Trophoblast cell (in vitro differentiated cells and primary cell): ENCODE data around the gene S100B.

ENCODE experiments used
- DNase-seq, 2 donors: peaks; one replicate each; pipeline ENCODE4 v3.0.0-alpha.2; 2016
- H2AFZ ChIP-seq: 2 replicates; pipeline ENCODE4 v1.6.1; 2013; ENCODE audit warnings: low read length, moderate library complexity, mild to moderate bottlenecking; ENCODE audit not compliant: insufficient read depth, poor library complexity
- H2AK5ac ChIP-seq: 2 replicates; pipeline ENCODE4 v1.6.1; 2013; ENCODE audit warnings: mild to moderate bottlenecking, low read length
- H2BK120ac ChIP-seq: 2 replicates; pipeline ENCODE4 v1.6.1; 2013; ENCODE audit warnings: low read length, mild to moderate bottlenecking, moderate library complexity; ENCODE audit not compliant: insufficient read depth, poor library complexity
- H2BK12ac ChIP-seq: 2 replicates; pipeline ENCODE4 v1.6.1; 2013; ENCODE audit warnings: mild to moderate bottlenecking, low read length, moderate library complexity
- H2BK5ac ChIP-seq: 2 replicates; pipeline ENCODE4 v1.6.1; 2013; ENCODE audit warnings: low read length, low read depth, moderate library complexity, mild to moderate bottlenecking; ENCODE audit not compliant: poor library complexity
- H3K14ac ChIP-seq: 2 replicates; pipeline ENCODE4 v1.6.1; 2013; ENCODE audit warnings: mild to moderate bottlenecking, low read length
- H3K18ac ChIP-seq: 2 replicates; pipeline ENCODE4 v1.6.1; 2013; ENCODE audit warnings: mild to moderate bottlenecking, low read length
- H3K23ac ChIP-seq: 2 replicates; pipeline ENCODE4 v1.6.1; 2013; ENCODE audit warnings: low read length
- H3K27ac ChIP-seq: 2 replicates; pipeline ENCODE4 v1.5.1; 2013; ENCODE audit warnings: low read depth, mild to moderate bottlenecking, inconsistent platforms, low read length, moderate library complexity
- H3K27me3 ChIP-seq: 2 replicates; pipeline ENCODE4 v1.6.1; 2013; ENCODE audit warnings: inconsistent platforms, mild to moderate bottlenecking, low read length, moderate library complexity; ENCODE audit not compliant: insufficient read depth
- H3K36me3 ChIP-seq, 2 experiments: 1 replicate in 1 of 2; 2 replicates in 1 of 2; pipeline ENCODE4 v1.6.1; 2013; ENCODE audit warnings: low read length in 2 of 2, mild to moderate bottlenecking in 2 of 2, moderate library complexity in 1 of 2; ENCODE audit not compliant: insufficient read depth in 2 of 2, control insufficient read depth in 1 of 2
- H3K4ac ChIP-seq: 2 replicates; pipeline ENCODE4 v1.6.1; 2013; ENCODE audit warnings: low read depth, mild to moderate bottlenecking, low read length, moderate library complexity
- H3K4me1 ChIP-seq, 2 experiments: 1 replicate in 1 of 2; 2 replicates in 1 of 2; pipeline ENCODE4 v1.6.1; 2013; ENCODE audit warnings: low read length in 2 of 2, mild to moderate bottlenecking in 2 of 2, moderate library complexity in 1 of 2; ENCODE audit not compliant: insufficient read depth in 2 of 2, control insufficient read depth in 1 of 2
- H3K4me2 ChIP-seq: 2 replicates; pipeline ENCODE4 v1.6.1; 2013; ENCODE audit warnings: inconsistent platforms, mild to moderate bottlenecking, low read length, moderate library complexity
- H3K4me3 ChIP-seq: 2 replicates; pipeline ENCODE4 v1.5.1; 2013; ENCODE audit warnings: mild to moderate bottlenecking, low read depth, low read length, inconsistent platforms
- H3K79me1 ChIP-seq: one replicate; pipeline ENCODE4 v1.6.1; 2013; ENCODE audit warnings: low read length
- H3K79me2 ChIP-seq: 2 replicates; pipeline ENCODE4 v1.6.1; 2013; ENCODE audit warnings: low read length, mild to moderate bottlenecking; ENCODE audit not compliant: control insufficient read depth, insufficient read depth, poor library complexity
- H3K9ac ChIP-seq: 2 replicates; pipeline ENCODE4 v1.6.1; 2013; ENCODE audit warnings: mild to moderate bottlenecking, low read length
- H3K9me3 ChIP-seq: 2 replicates; pipeline ENCODE4 v1.6.1; 2013; ENCODE audit warnings: low read depth, mild to moderate bottlenecking, control low read depth, inconsistent platforms, low read length; ENCODE audit not compliant: insufficient read depth
- H4K12ac ChIP-seq: 2 replicates; pipeline ENCODE4 v1.6.1; 2013; ENCODE audit warnings: low read depth, mild to moderate bottlenecking, low read length, moderate library complexity
- H4K8ac ChIP-seq: 2 replicates; pipeline ENCODE4 v1.6.1; 2013; ENCODE audit warnings: low read depth, mild to moderate bottlenecking, low read length, moderate library complexity
- H4K91ac ChIP-seq: one replicate; pipeline ENCODE4 v1.6.1; 2013; ENCODE audit warnings: low read depth, mild to moderate bottlenecking, low read length, moderate library complexity
- WGBS: extraction: QIAGEN DNeasy Blood & Tissue Kit; methylation state at CpG from one replicate; pipeline ENCODE4 v1.1.7; 2013; ENCODE audit warnings: missing lambda C conversion rate; ENCODE audit not compliant: insufficient read length, insufficient coverage; ENCODE audit errors: extremely low coverage; 5-methylcytosine and 5-hydroxymethylcytosine counted together

The S100B gene

GRCh38 chr21:46570631-46571030 lies 34.3 kb downstream of the S100B start:
- no peaks in the 10 kb centered on the region for H3K79me1 ChIP-seq
- H2BK120ac ChIP-seq = no peak overlapping the region
- H3K14ac ChIP-seq = no peak overlapping the region
- H3K27ac ChIP-seq = no peak overlapping the region
- H3K36me3 ChIP-seq = peaks cover 27 to 32% of the 10 kb centered on the region in 2 experiments
- H3K27me3 ChIP-seq = no peaks in the 10 kb centered on the region
- peaks cover 5% of the 10 kb centered on the region for H3K9me3 ChIP-seq
- no peak overlapping the region for H4K8ac ChIP-seq
- H3K79me2 ChIP-seq = no peaks in the 10 kb centered on the region
- no peak overlapping the region for H3K4me3 ChIP-seq
- no peak overlapping the region for H2AK5ac ChIP-seq
- no peaks in the 10 kb centered on the region for H3K4me1 ChIP-seq
- no peak overlapping the region for H2BK12ac ChIP-seq
- H3K18ac ChIP-seq = no peak overlapping the region
- H3K4me2 ChIP-seq = no peak overlapping the region
- no peak overlapping the region for H3K4ac ChIP-seq
- no peak overlapping the region for H3K9ac ChIP-seq
- no peak overlapping the region for H2BK5ac ChIP-seq
- no peak overlapping the region for H2AFZ ChIP-seq
- no peak overlapping the region for H3K23ac ChIP-seq
- no peak overlapping the region for H4K91ac ChIP-seq
- DNase-seq = no peak
- no peak overlapping the region for H4K12ac ChIP-seq

- H2BK12ac ChIP-seq = no peak overlapping the region
These were observed 34.8 kb downstream of the S100B start for GRCh38 chr21:46570119-46570518.

GRCh38 chr21:46569081-46569480 lies 35.8 kb downstream of the S100B start:
- H3K18ac ChIP-seq = no peak overlapping the region
- H3K36me3 ChIP-seq = peaks cover 40 to 46% of the 10 kb centered on the region in 2 experiments
- H3K4me3 ChIP-seq = no peak overlapping the region
- no peaks in the 10 kb centered on the region for H3K4me1 ChIP-seq
- no peak overlapping the region for H3K14ac ChIP-seq
- H2BK12ac ChIP-seq = no peak overlapping the region
- no peak overlapping the region for H4K12ac ChIP-seq
- H2BK5ac ChIP-seq = no peak overlapping the region
- peak; percentile 60 to 84 for DNase-seq
- peaks cover 5% of the 10 kb centered on the region for H3K9me3 ChIP-seq
- no peak overlapping the region for H4K91ac ChIP-seq
- no peaks in the 10 kb centered on the region for H3K27me3 ChIP-seq
- no peaks in the 10 kb centered on the region for H3K79me1 ChIP-seq
- no peak overlapping the region for H2AFZ ChIP-seq
- 100% methylated on average over 1 of the region's 1 CpG for WGBS
- no peak overlapping the region for H3K4ac ChIP-seq
- no peak overlapping the region for H3K27ac ChIP-seq
- no peak overlapping the region for H3K23ac ChIP-seq
- H4K8ac ChIP-seq = no peak overlapping the region
- no peak overlapping the region for H2AK5ac ChIP-seq
- no peak overlapping the region for H2BK120ac ChIP-seq
- no peak overlapping the region for H3K4me2 ChIP-seq
- no peaks in the 10 kb centered on the region for H3K79me2 ChIP-seq
- H3K9ac ChIP-seq = no peak overlapping the region

More at GRCh38 chr21:46570119-46570518, 34.8 kb downstream of the S100B start:
- no peak for DNase-seq
- Histone ChIP-seq H3K79me2 (no peaks in the 10 kb centered on the region), H3K79me1 (no peaks in the 10 kb centered on the region), H2BK120ac (no peak overlapping the region), H3K23ac (no peak overlapping the region), H2AK5ac (no peak overlapping the region), H3K9me3 (peaks cover 5% of the 10 kb centered on the region), H3K9ac (no peak overlapping the region), H2AFZ (no peak overlapping the region), H3K14ac (no peak overlapping the region), H3K27ac (no peak overlapping the region), H4K91ac (no peak overlapping the region), H2BK5ac (no peak overlapping the region), H4K12ac (no peak overlapping the region), H3K27me3 (no peaks in the 10 kb centered on the region), H3K18ac (no peak overlapping the region), H3K4ac (no peak overlapping the region), H3K4me3 (no peak overlapping the region), H3K4me2 (no peak overlapping the region), H3K36me3 (peaks cover 30 to 36% of the 10 kb centered on the region in 2 experiments), H3K4me1 (no peaks in the 10 kb centered on the region), H4K8ac (no peak overlapping the region)
- no CpG with 5 or more reads among the region's 2 CpGs for WGBS

DNA sequence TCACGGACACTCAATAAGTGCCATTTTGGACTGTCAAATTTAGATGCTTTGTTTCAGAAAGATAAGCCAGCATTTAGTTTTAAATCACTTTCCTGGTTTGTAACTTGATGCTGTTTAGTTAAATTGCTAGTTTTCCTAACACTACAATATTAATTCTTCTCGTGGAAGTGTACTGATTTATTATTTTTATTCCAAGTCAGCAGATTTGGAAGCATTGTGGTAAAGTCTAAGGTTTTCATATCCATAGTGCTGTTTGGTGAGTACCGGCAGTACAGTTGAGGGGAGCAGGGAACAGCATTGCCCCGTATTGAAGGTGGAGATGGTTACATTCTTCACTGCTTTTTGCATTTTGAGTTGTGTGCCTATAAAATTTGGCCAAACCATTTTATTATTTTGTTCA lies 36.3 kb downstream of the S100B start:
- Histone ChIP-seq H4K8ac (no peak overlapping the region), H3K9me3 (peaks cover 5% of the 10 kb centered on the region), H4K12ac (no peak overlapping the region), H3K79me1 (no peaks in the 10 kb centered on the region), H2BK12ac (no peak overlapping the region), H3K27ac (no peak overlapping the region), H3K4me3 (no peak overlapping the region), H2BK120ac (no peak overlapping the region), H2AK5ac (no peak overlapping the region), H3K79me2 (no peaks in the 10 kb centered on the region), H4K91ac (no peak overlapping the region), H3K27me3 (no peaks in the 10 kb centered on the region), H3K9ac (no peak overlapping the region), H3K23ac (no peak overlapping the region), H2AFZ (no peak overlapping the region), H3K4me2 (no peak overlapping the region), H3K18ac (no peak overlapping the region), H2BK5ac (no peak overlapping the region), H3K4me1 (no peaks in the 10 kb centered on the region), H3K36me3 (peaks cover 45 to 51% of the 10 kb centered on the region in 2 experiments), H3K4ac (no peak overlapping the region), H3K14ac (no peak overlapping the region)
- WGBS = no CpG with 5 or more reads among the region's 4 CpGs
- no peak for DNase-seq
